C1 segment of cervical spinal cord (tissue), 14 donors: ENCODE measurements around the gene NOTCH2.
"Not testable (repeated sequence)": the region's sequence is repeated elsewhere in the genome, so short reads cannot be mapped to it uniquely, and the experiment has no call there.

Experiments
- DNase-seq, 14 donors: peaks; one replicate each; lab custom pipeline; 2025; lab: John Stamatoyannopoulos, UW

NOTCH2 gene

GRCh38 chr1:120068683-120069066, 787 bp downstream of the NOTCH2 start:
- DNase-seq = not testable (repeated sequence)

- DNase-seq = not testable (repeated sequence)
These were observed 21.3 kb downstream of the NOTCH2 start for GRCh38 chr1:120048208-120048607.

- DNase-seq = not testable (repeated sequence)
These were observed 27.7 kb downstream of the NOTCH2 start for GRCh38 chr1:120041771-120042170.

- not testable (repeated sequence) for DNase-seq
These were observed 37.2 kb downstream of the NOTCH2 start for GRCh38 chr1:120032253-120032652.

GRCh38 chr1:120023791-120024190, 45.7 kb downstream of the NOTCH2 start:
- DNase-seq = not testable (repeated sequence)

GRCh38 chr1:120014978-120015377, 54.5 kb downstream of the NOTCH2 start:
- DNase-seq = not testable (repeated sequence)

GRCh38 chr1:120008320-120008719, 61.1 kb downstream of the NOTCH2 start:
- DNase-seq = not testable (repeated sequence)

- DNase-seq = not testable (repeated sequence)
These were observed 61.6 kb downstream of the NOTCH2 start for GRCh38 chr1:120007850-120008249.

GRCh38 chr1:120001035-120001434, 68.4 kb downstream of the NOTCH2 start:
- not testable (repeated sequence) for DNase-seq

GRCh38 chr1:119996731-119997312, 72.6 kb downstream of the NOTCH2 start:
- not testable (repeated sequence) for DNase-seq

- not testable (repeated sequence) for DNase-seq
These were observed 73.5 kb downstream of the NOTCH2 start for GRCh38 chr1:119995975-119996374.

GRCh38 chr1:119988306-119989062, 81.0 kb downstream of the NOTCH2 start:
- DNase-seq = no peak

- DNase-seq = no peak
These were observed 81.8 kb downstream of the NOTCH2 start for GRCh38 chr1:119987686-119988085.

- DNase-seq = no peak
These were observed 82.3 kb downstream of the NOTCH2 start for GRCh38 chr1:119987112-119987511.

- DNase-seq = no peak
These were observed 83.4 kb downstream of the NOTCH2 start for GRCh38 chr1:119986007-119986497.

- DNase-seq = no peak
These were observed 84.7 kb downstream of the NOTCH2 start for GRCh38 chr1:119984771-119985170.

GRCh38 chr1:119981986-119982815, 87.3 kb downstream of the NOTCH2 start:
- no peak for DNase-seq

- no peak for DNase-seq
These were observed 88.0 kb downstream of the NOTCH2 start for GRCh38 chr1:119981496-119981895.

GRCh38 chr1:119978018-119978505, 91.4 kb downstream of the NOTCH2 start:
- DNase-seq = no peak

GRCh38 chr1:119977113-119977736, 92.2 kb downstream of the NOTCH2 start:
- DNase-seq = not testable (repeated sequence)

GRCh38 chr1:119975582-119976254, 93.7 kb downstream of the NOTCH2 start:
- not testable (repeated sequence) for DNase-seq
